Epithelial cell of esophagus (primary cell): ENCODE data around the gene NDNF.

Source experiments
- DNase-seq: peaks from one replicate; pipeline ENCODE4 v3.0.0; 2010; ENCODE audit warnings: low read depth
- H3K4me3 ChIP-seq: 2 replicates; pipeline ENCODE4 v1.5.1; 2011; ENCODE audit warnings: mild to moderate bottlenecking, low read length, control low read depth
- TF ChIP-seq, protein P1 (sequence below): IDR thresholded peaks from 2 replicates; pipeline ENCODE4 v1.5.1; 2011; ENCODE audit warnings: low read depth, mild to moderate bottlenecking, low read length, control low read depth, inconsistent platforms; ENCODE audit not compliant: insufficient read depth; ENCODE audit errors: missing control alignments

The NDNF gene

GRCh38 chr4:121026034-121026433, 46.3 kb downstream of the NDNF start:
- no peak overlapping the region for H3K4me3 ChIP-seq
- TF ChIP-seq, protein P1, sequence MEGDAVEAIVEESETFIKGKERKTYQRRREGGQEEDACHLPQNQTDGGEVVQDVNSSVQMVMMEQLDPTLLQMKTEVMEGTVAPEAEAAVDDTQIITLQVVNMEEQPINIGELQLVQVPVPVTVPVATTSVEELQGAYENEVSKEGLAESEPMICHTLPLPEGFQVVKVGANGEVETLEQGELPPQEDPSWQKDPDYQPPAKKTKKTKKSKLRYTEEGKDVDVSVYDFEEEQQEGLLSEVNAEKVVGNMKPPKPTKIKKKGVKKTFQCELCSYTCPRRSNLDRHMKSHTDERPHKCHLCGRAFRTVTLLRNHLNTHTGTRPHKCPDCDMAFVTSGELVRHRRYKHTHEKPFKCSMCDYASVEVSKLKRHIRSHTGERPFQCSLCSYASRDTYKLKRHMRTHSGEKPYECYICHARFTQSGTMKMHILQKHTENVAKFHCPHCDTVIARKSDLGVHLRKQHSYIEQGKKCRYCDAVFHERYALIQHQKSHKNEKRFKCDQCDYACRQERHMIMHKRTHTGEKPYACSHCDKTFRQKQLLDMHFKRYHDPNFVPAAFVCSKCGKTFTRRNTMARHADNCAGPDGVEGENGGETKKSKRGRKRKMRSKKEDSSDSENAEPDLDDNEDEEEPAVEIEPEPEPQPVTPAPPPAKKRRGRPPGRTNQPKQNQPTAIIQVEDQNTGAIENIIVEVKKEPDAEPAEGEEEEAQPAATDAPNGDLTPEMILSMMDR = no peak
- DNase-seq = no peak

DNA sequence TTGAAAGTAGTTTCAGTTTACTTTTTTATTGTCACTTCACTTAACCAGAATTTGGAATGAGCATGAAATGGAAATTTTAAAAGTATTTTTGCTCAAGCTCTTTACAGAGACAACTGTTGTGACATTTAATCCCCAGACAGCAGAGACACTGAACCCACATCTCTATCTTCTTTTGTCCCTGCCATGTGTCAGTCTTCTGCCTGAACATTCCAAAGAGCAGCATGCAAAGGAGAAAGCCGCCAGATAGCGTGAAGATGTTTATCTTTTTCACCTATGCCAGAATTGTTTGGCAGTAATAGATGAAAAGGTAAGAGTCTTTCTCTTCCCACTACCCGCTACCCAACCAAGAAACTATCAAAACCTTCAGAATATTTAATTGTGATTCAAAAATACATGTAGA, 46.8 kb downstream of the NDNF start:
- DNase-seq = no peak
- TF ChIP-seq, protein P1 = no peak
- no peak overlapping the region for H3K4me3 ChIP-seq

DNA sequence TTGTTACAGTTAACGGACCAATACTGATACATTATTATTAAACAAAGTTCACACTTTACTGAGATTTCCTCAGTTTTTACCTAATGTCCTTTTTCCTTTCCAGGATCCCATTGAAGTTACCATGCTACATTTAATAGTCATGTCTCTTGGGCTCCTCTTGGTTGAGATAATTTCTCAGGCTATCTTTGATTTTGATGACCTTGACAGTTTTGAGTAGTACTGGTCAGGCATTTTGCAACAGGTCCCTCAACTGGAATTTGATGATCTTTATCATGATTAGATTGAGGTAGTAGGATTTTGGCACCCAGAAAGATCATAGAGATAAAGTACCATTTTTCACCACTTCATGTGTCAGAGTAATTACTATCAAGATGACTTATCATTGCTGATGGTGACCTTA, 53.8 kb downstream of the NDNF start:
- DNase-seq = no peak
- TF ChIP-seq, protein P1 = no peak
- no peak overlapping the region for H3K4me3 ChIP-seq

DNA sequence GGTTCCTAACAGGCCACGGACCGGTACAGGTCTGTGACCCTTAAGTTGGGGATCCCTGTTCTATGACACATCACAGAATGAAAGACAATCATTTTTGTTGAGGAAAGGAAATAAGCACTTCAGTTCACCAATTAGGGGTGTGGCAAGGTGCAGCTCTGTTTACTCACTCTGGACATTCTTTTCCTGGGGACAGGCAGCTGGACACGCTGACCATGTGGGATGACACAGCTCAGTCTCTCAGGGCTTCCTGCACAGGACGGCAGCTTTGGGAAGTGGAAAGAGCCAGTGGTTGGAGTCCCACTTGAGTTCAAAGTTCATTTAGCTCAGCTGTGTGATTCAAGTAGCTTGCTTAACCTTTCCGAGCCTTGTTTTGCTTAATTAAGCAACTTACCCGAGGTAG, 55.7 kb downstream of the NDNF start:
- DNase-seq = no peak
- TF ChIP-seq, protein P1 = no peak
- H3K4me3 ChIP-seq = no peak overlapping the region

GRCh38 chr4:121015421-121015820, 56.9 kb downstream of the NDNF start:
- no peak for DNase-seq
- no peak overlapping the region for H3K4me3 ChIP-seq
- TF ChIP-seq, protein P1 = no peak

DNA sequence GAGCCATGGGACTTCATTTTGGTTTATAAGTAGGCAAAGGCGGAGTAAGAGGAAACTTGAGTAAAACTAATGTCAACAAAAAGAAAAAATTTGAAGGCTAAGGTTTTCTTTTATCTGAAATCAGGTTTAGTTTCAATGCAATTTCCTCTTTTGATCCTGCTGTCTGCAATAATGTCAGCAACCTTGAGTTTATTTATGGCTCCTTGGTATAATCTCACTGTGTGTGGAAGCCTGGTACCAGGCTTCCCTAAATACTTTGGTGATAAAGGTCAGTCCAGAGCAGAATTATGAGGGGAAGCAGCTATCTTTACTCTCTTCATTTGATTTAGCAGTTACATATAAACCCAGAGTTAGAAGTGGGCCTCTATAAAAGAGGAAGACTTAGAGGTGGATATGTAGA, 57.8 kb downstream of the NDNF start:
- no peak overlapping the region for H3K4me3 ChIP-seq
- no peak for DNase-seq
- TF ChIP-seq, protein P1 = no peak

- DNase-seq = no peak
- TF ChIP-seq, protein P1 = no peak
- no peak overlapping the region for H3K4me3 ChIP-seq
Observed at GRCh38 chr4:121011780-121012340, 60.5 kb downstream of the NDNF start.
